ENCODE data around the gene NAP1L5.

Gene NAP1L5

DNA sequence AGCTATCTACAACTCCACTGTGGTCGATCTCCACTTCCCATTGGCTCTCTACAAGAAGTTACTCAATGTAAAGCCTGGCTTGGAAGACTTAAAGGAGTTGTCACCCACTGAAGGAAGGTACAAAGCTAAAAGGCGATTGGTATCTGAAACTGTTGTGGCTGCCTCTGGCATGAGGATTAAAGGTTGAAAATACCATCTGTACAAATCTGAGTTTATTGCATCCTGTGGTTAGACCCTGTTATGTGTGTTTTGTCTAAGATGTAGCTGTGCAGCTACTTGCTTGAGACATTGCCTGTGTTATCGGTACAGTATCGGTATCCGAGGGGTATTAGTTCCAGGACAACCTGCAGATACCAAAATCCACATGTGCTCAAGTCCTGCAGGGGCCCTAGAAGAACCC, 16.4 kb downstream of the NAP1L5 start:
- H3K4me1 ChIP-seq (ENCODE audit: insufficient read depth, poor library complexity, severe bottlenecking) = no peaks in the 10 kb centered on the region
- no peak overlapping the region for H3K27ac ChIP-seq (ENCODE audit: poor library complexity, severe bottlenecking)
- no peak for ATAC-seq (ENCODE audit: low read depth)
- H3K9me3 ChIP-seq (ENCODE audit: severe bottlenecking) = no peaks in the 10 kb centered on the region
- no peaks in the 10 kb centered on the region for H3K27me3 ChIP-seq (ENCODE audit: insufficient read depth, poor library complexity, severe bottlenecking)
- H3K4me3 ChIP-seq (ENCODE audit: severe bottlenecking) = no peak overlapping the region
- peaks cover 88% of the 10 kb centered on the region for H3K36me3 ChIP-seq (ENCODE audit: low read depth)
- DNase-seq (ENCODE audit: low spot score) = no peak
- no peak for TF ChIP-seq CTCF (IDR thresholded peaks at IDR 0.05; ENCODE audit: poor library complexity, severe bottlenecking)

- Histone ChIP-seq H3K4me3 (ENCODE audit: severe bottlenecking) (no peak overlapping the region), H3K27me3 (ENCODE audit: insufficient read depth, poor library complexity, severe bottlenecking) (no peaks in the 10 kb centered on the region), H3K4me1 (ENCODE audit: insufficient read depth, poor library complexity, severe bottlenecking) (no peaks in the 10 kb centered on the region), H3K9me3 (ENCODE audit: severe bottlenecking) (no peaks in the 10 kb centered on the region), H3K36me3 (ENCODE audit: low read depth) (peaks cover 90% of the 10 kb centered on the region), H3K27ac (ENCODE audit: poor library complexity, severe bottlenecking) (no peak overlapping the region)
- ATAC-seq (ENCODE audit: low read depth) = no peak
- TF ChIP-seq CTCF (IDR thresholded peaks at IDR 0.05; ENCODE audit: poor library complexity, severe bottlenecking) = no peak
- DNase-seq (ENCODE audit: low spot score) = no peak
These were observed 22.1 kb downstream of the NAP1L5 start for GRCh38 chr4:88675543-88675942.

- no peak for ATAC-seq (ENCODE audit: low read depth)
- TF ChIP-seq CTCF (IDR thresholded peaks at IDR 0.05; ENCODE audit: poor library complexity, severe bottlenecking) = no peak
- Histone ChIP-seq H3K9me3 (ENCODE audit: severe bottlenecking) (no peaks in the 10 kb centered on the region), H3K27me3 (ENCODE audit: insufficient read depth, poor library complexity, severe bottlenecking) (no peaks in the 10 kb centered on the region), H3K4me3 (ENCODE audit: severe bottlenecking) (no peak overlapping the region), H3K4me1 (ENCODE audit: insufficient read depth, poor library complexity, severe bottlenecking) (no peaks in the 10 kb centered on the region), H3K36me3 (ENCODE audit: low read depth) (peaks cover 90% of the 10 kb centered on the region), H3K27ac (ENCODE audit: poor library complexity, severe bottlenecking) (no peak overlapping the region)
- DNase-seq (ENCODE audit: low spot score) = no peak
These were observed 22.6 kb downstream of the NAP1L5 start for GRCh38 chr4:88674979-88675378.

GRCh38 chr4:88674565-88674964, 23.1 kb downstream of the NAP1L5 start:
- DNase-seq (ENCODE audit: low spot score) = no peak
- H3K9me3 ChIP-seq (ENCODE audit: severe bottlenecking) = no peaks in the 10 kb centered on the region
- H3K4me1 ChIP-seq (ENCODE audit: insufficient read depth, poor library complexity, severe bottlenecking) = no peaks in the 10 kb centered on the region
- peak; percentile 23; the same call in 1 of the 3 replicates for ATAC-seq (ENCODE audit: low read depth)
- peaks cover 90% of the 10 kb centered on the region for H3K36me3 ChIP-seq (ENCODE audit: low read depth)
- H3K4me3 ChIP-seq (ENCODE audit: severe bottlenecking) = no peak overlapping the region
- TF ChIP-seq CTCF (IDR thresholded peaks at IDR 0.05; ENCODE audit: poor library complexity, severe bottlenecking) = no peak
- no peak overlapping the region for H3K27ac ChIP-seq (ENCODE audit: poor library complexity, severe bottlenecking)
- no peaks in the 10 kb centered on the region for H3K27me3 ChIP-seq (ENCODE audit: insufficient read depth, poor library complexity, severe bottlenecking)

- Histone ChIP-seq H3K27ac (ENCODE audit: poor library complexity, severe bottlenecking) (no peak overlapping the region), H3K4me1 (ENCODE audit: insufficient read depth, poor library complexity, severe bottlenecking) (no peaks in the 10 kb centered on the region), H3K27me3 (ENCODE audit: insufficient read depth, poor library complexity, severe bottlenecking) (no peaks in the 10 kb centered on the region), H3K4me3 (ENCODE audit: severe bottlenecking) (no peak overlapping the region), H3K36me3 (ENCODE audit: low read depth) (peaks cover 90% of the 10 kb centered on the region), H3K9me3 (ENCODE audit: severe bottlenecking) (no peaks in the 10 kb centered on the region)
- DNase-seq (ENCODE audit: low spot score) (no peak), ATAC-seq (ENCODE audit: low read depth) (no peak)
- no peak for TF ChIP-seq CTCF (IDR thresholded peaks at IDR 0.05; ENCODE audit: poor library complexity, severe bottlenecking)
These were observed 23.7 kb downstream of the NAP1L5 start for GRCh38 chr4:88673886-88674285.
